Eye (tissue), 1 donor: ENCODE measurements around the gene LYST.

Source experiments
- DNase-seq: peaks from one replicate; pipeline ENCODE4 v3.0.0-alpha.2; 2015

The LYST gene

GRCh38 chr1:235703506-235703905 is 163.2 kb downstream of the LYST start:
- no peak for DNase-seq

GRCh38 chr1:235702412-235702811 is 164.3 kb downstream of the LYST start:
- DNase-seq = no peak

GRCh38 chr1:235697508-235697907 is 169.2 kb downstream of the LYST start:
- no peak for DNase-seq

- no peak for DNase-seq
These were observed 177.3 kb downstream of the LYST start for GRCh38 chr1:235689356-235689755.

GRCh38 chr1:235688096-235688495 is 178.6 kb downstream of the LYST start:
- no peak for DNase-seq

GRCh38 chr1:235683653-235684052 is 183.1 kb downstream of the LYST start:
- no peak for DNase-seq

GRCh38 chr1:235682216-235682615 is 184.5 kb downstream of the LYST start:
- no peak for DNase-seq

- DNase-seq = no peak
These were observed 187.1 kb downstream of the LYST start for GRCh38 chr1:235679644-235680043.

- DNase-seq = no peak
These were observed 187.7 kb downstream of the LYST start for GRCh38 chr1:235679005-235679404.

- DNase-seq = no peak
These were observed 191.4 kb downstream of the LYST start for GRCh38 chr1:235675152-235675890.

- no peak for DNase-seq
These were observed 192.7 kb downstream of the LYST start for GRCh38 chr1:235673981-235674380.

- no peak for DNase-seq
These were observed 194.7 kb downstream of the LYST start for GRCh38 chr1:235671992-235672391.

GRCh38 chr1:235670157-235670776 is 196.4 kb downstream of the LYST start:
- no peak for DNase-seq

GRCh38 chr1:235669277-235669676 is 197.4 kb downstream of the LYST start:
- DNase-seq = no peak

GRCh38 chr1:235663628-235664027 is 203.1 kb downstream of the LYST start:
- no peak for DNase-seq

- DNase-seq = no peak
These were observed 205.1 kb downstream of the LYST start for GRCh38 chr1:235661568-235661967.

GRCh38 chr1:235659186-235659771 is 207.4 kb downstream of the LYST start:
- no peak for DNase-seq

GRCh38 chr1:235657747-235658526 is 208.8 kb downstream of the LYST start:
- no peak for DNase-seq

GRCh38 chr1:235657269-235657668 is 209.4 kb downstream of the LYST start:
- no peak for DNase-seq

- no peak for DNase-seq
These were observed 214.3 kb downstream of the LYST start for GRCh38 chr1:235652364-235652763.

- DNase-seq = peak; percentile 18
These were observed 215.4 kb downstream of the LYST start for GRCh38 chr1:235651170-235651806.

- DNase-seq = peak; percentile 79
These were observed 216.2 kb downstream of the LYST start for GRCh38 chr1:235650341-235651169.
